HG03060 (cell line): Measurements from ENCODE around the gene ABCA3.
A peak's percentile ranks its signal among the peaks of the same experiment; 100 is the strongest.
"Not testable (repeated sequence)": the region's sequence is repeated elsewhere in the genome, so short reads cannot be mapped to it uniquely, and the experiment has no call there.

Experiments
- ATAC-seq: cut with Tn5 transposase; IDR thresholded peaks from one replicate; pipeline ENCODE4 v1.9.1; 2021; ENCODE audit warnings: low read depth, moderate number of reproducible peaks; ENCODE audit not compliant: unreplicated experiment

The ABCA3 gene

DNA sequence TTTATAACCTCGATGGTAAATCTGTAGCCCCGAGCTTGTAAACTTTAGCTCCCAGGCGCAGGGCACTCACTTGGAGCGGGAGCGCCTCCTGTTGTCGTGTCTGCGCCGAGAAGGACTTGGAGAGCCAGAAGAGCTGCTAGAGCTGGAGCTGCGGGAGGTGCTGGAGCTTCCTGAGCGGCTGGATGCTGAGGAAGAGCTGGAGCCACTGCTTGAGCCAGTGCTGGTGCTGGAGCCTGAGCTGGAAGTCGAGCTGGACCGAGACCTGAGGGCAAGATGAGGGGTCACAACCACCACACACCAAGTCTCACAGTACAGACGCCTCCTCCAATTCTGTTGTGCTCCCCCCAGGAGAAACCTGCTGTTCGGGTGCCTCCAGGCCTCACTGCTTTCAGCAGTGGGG, 77.5 kb downstream of the ABCA3 start:
- ATAC-seq: not testable (repeated sequence)

DNA sequence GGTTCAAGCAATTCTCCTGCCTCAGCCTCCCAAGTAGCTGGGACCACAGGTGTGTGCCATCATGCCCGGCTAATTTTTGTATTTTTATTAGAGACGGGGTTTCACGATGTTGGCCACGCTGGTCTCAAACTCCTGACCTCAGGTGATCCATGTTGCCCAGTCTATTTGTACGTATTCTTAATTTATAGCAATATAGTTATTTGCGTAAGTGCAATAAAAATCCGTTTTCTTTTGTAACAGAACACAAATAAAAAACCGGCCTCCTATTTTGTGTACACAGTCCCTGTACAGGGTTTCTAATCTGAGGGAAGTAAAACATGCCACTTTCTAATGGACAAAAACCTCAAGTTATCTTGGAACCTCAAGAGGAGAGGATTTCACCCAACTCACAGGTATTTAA, 80.3 kb downstream of the ABCA3 start:
- no peak for ATAC-seq

DNA sequence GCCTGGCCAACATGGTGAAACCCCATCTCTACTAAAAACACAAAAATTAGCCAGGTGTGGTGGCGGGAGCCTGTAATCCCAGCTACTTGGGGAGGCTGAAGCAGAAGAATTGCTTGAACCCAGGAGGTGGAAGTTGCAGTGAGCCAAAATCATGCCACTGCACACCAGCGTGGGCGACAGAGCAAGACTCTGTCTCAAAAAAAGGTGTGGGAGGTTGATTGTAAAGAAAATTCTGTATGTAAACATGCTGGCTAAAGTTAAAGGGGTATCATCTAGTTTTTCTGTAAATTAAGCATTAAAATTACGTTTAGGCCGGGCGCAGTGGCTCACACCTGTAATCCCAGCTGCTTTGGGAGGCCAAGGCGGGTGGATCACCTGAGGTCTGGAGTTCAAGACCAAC, 82.0 kb downstream of the ABCA3 start:
- ATAC-seq: not testable (repeated sequence)

DNA sequence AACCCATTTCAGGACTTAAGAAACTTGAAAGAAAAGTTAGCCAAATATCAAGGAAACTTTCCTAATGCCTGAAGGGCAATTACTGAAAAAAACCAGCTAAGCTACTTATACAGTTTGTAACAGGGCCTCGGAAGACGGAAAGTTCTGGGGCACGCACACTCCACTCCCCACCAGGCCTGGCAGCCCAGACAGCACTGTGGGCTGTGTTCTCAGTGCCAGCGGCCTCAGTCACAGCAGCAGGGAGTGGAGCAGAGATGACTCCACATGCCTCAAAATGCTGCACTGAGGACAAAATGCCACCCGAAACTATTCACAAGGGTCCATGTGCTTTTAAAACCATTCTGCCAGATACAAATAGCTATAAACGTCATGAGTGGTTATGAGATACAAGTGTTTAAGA, 82.8 kb downstream of the ABCA3 start:
- ATAC-seq: no peak

DNA sequence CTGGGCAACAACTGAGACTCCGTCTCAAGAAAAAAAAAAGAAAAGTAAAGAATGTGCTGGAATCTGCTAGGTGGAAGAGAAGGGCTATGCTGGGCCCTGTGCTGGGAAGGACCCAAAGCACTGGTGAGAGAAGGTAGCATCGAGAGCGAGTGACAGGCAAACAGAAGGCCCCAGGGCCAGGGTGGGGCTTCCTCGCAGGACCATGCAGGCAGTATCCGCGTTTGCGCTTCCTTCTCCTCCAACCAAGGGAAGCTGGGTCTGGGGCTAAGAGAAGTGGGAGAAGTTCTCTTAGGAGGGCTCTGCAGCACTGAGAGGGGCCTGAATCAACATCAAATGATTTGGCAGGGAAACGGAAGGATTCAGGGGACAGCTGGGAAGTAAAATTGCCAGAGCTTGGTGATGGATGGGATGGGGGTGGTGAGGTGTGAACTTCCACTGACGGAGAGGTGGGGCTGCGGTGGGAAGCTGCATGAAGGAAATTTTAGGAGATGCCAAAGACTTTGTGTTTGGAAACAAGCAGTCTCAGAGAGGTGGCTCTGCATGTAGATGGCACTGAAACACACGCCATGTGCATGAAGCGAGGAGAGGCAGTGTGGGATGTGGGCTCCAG, 83.9 kb downstream of the ABCA3 start:
- ATAC-seq: no peak

DNA sequence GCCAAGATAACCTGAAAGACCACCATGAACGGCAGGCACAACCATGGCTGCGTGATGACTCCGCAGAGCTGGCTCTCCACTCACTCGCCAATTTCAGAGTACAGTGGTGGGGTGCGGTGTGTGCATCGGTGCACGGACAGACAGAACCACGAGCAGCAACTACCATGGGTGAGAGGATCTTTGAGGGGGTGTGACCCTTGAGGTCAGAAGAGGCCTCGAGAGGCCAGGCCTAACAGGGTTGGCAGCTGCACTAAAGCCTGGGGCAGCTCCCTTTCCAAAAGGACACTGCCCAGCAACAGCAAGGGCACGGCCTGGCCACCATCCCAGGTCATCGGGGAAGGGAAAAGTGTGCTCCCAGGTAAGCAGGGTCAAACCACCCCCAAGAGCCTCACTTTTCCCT, 87.2 kb downstream of the ABCA3 start:
- ATAC-seq: no peak

DNA sequence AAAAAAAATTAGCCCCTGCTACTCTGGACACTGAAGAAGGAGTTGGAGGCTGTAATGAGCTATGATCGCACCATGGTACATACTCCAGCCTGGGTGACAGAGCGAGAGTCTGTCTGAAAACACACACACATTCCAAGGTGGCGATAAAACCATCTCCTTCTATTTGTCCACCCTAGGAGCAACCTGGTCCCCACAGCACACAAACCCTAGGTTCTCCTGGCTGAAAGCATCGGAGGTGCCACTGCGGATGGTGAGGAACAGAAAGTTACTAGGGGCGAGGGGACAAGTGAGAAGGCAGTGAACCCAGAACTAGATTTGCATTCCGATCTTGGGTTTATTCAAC, 87.8 kb downstream of the ABCA3 start:
- no peak for ATAC-seq

DNA sequence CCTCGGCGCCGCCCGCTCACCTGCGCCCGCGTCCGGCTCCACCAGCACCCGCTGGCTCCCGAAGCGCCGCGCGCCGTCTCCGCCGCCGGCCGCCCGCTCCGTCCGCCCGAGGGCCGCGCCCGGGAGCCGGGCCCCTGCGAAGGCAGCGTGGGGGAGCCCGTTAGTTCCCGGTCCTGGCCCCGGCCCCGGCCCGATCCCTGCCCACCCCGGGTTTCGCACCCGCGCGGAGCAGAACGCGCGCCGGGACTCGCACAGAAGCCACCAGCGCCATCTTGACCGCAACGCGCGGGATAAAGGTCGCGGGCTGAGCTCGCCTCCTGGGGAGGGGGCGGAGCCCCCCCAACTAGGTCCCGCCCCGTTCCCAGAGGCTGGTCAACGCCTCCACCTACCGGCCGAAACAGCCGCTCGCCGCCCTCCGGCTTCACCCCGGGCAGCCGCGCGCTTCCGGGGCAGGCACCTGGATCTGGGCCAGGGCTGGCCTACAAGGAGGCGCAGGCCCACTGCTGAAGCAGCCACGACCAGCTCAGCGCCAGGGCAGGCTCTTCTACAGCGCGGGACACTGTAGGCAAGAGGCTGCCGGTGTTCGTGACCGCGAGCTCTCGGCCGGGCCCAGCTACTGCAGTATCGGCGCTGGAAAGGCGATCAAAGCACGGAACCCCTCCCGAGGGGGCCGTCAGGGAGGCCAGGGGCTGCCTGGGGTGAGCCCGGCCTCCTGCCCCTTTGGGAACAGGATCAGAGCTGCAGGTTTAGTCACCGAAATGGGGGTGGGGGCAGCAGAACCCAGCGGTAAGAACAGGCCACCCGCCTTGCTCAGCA, 89.0 kb downstream of the ABCA3 start, which contains the start of gene ECI1:
TSS of gene ECI1 (minus strand) at position 292 of the 816 bp plus-strand sequence. CDS start at position 271, 21 bp downstream.
- peak; percentile 56 for ATAC-seq

DNA sequence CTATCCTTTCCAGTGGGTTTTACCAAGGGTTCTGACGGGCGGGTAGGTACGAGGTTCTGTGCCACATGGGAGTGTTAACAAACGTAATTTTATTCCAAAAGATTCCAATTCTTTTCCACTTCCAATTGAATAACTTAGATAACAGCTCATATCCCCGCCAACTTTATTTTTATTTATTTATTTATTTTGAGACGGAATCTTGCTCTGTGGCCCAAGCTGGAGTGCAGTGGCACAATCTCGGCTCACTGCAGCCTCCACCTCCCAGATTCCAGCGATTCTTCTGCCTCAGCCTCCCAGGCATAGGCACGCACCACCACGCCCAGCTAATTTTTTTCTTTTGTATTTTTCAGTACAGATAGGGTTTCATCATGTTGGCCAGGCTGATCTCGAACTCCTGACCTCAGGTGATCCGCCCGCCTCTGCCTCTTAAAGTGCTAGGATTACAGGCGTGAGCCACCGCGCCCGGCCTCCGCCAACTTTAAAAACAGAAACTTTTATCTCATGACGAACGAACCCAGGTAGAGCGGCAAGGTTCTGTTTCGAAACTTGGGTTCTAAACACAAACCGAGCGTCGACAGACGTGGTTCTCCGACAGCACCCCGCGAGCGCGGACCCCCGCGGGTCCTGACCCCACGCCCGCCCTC, 89.8 kb downstream of the ABCA3 start:
- no peak for ATAC-seq

DNA sequence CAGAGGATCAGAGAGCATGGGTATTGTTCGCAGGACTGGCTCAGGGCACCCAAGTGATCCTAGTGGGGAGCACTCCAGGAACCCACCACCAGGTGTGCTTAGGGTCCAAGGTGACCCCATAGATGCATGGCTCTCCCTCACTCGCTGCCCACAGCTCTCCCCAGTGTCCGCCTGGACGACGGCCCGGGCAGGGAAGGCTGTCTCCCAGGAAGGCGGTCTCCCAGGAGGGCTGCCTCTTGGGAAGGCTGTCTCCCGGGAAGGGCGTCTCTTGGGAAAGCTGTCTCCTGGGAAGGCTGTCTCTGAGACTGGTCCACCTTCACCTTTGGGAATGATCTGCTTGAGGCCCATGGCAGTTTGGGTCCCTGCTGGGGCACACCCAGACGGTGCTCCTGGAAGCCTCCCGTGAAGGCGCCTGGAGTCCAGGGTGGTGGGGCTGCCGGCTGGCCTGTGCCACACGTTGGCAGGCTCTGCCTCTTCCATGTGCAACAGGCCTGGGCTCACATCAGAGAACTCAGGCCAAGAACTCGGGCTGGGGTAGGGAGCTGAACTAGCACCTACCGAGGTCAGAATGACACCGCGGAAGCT, 94.1 kb downstream of the ABCA3 start:
- no peak for ATAC-seq

DNA sequence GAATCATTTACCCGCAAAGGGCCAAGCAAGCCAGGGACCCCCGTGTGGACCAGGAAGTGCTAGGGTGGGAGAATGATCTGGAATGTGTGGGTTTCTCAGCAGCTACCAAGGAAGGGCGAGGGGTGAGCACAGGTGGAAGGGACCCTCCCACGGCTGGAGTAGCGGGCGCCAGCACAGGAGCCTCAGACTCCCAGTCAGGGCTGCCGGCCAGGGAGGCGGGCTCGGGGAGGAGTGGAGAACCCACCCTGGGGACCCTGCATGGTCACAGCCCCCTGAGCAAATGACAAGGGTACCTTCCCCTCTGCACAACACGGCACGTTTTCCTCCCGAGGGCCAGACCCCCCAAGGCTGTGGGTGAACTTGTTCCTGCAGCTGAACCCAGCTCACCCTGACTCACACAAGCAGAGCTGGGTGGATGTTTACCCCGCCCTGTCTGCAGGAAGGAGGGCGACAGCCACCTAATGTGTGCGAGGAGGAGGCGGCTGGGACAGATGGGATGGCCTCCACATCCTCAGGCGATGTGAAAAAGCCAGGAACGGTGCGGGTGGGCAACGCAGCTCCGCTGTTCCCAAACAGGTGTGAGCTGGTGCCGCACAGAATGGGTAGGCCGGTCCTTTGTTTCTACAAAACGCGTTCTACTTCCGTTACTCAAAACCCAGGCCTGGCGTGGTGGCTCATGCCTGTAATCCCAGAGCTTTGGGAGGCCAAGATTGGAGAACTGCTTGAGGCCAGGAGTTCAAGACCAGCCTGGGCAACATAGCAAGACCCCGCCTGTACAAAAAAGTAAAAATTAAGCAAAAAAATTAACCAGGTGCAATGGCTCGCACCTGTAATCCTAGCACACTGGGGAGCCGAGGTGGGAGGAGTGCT, 95.4 kb downstream of the ABCA3 start:
- ATAC-seq: no peak

DNA sequence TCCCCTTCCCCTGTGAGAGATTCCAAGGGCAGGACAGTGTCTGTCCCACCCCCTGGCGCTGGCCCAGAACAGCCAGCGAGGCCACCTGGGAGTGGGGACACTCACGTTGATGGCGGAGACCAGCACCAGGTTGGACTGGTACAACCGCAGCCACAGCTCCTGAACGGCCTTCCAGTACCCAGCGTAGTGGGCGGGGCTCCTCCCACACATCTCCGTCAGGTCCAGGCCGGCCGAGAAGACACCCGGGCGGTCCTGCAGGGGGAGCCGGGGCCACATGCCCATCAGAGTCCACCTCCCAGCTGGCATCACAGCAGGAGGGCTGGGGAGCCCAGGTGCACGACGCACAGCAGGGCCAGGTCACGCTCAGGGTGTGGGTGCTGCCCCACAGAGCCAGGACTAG, 96.2 kb downstream of the ABCA3 start:
- no peak for ATAC-seq

DNA sequence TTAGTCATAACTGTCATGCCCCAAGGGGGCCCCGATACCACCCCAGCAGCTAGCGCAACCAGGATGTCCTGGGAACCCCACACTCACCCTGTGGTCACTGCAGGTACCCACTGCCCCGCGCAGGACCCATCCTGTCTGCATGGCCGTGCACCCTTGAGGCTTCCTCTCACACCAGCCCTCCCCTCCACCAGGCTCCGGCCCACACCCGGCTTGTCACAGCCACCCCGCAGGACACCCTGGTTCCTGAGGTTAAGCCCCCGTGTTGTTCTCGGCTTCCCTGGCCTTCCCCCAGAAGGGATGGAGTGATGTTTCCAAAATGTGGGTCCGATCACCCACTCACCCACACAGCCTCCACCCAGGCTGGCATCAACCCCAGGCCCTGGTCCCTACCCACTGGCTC, 96.7 kb downstream of the ABCA3 start:
- no peak for ATAC-seq

DNA sequence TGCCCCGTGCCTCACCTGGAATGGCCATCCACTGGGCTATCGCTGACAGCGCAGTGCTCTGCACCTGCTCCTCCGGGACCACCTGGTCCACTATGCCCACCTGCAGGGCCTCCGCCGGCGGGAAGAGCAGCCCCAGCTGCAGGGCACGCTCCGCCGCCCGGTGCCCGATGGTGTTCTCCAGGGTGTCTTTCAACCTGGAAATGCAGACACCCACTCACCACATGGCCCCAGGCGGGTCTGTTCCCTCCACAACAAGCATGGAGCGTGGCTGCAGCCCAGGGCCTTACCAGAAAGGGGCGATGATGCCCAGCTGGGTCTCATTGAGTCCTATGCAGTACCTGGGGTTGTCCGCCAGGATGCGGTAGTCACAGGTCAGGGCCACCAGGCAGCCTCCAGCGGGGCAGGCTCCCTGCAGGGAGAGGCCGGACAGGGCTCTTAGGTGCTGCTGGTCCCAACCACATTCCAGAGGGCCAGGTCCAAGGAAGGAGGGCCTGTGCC, 97.4 kb downstream of the ABCA3 start:
- ATAC-seq: no peak

DNA sequence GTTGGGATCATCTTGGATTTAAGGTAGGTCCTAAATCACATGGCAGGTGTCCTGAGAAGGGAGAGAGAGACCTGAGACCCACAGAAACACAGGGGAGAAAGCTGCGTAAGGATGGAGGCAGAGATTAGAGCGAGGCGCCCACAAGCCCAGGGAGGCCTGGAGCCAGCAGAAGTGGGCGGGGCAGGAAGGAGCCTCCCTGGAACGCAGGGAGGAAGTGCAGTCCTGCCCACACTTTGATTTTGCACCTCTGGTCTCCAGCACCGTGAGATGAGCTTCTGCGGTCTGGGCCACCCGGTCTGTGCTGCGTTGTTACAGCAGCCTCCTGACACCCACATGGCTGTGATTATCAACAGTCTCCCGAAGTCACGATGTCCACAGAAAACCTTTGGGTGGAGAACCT, 97.9 kb downstream of the ABCA3 start:
- no peak for ATAC-seq

DNA sequence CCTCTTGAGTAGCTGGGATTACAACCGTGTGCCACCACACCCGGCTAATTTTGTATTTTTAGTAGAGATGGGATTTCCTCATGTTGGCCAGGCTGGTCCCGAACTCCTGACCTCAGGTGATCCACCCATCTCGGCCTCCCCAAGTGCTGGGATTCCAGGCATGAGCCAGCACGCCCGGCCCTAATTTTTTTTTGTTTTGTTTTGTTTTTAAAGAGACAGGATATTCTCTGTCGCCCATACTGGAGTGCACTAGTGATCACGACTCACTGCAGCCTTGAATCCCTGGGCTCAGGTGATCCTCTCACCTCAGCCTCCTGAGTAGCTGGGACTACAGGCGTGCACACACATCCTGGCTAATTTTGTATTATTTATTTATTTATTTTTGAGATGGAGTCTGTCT, 100.2 kb downstream of the ABCA3 start:
- ATAC-seq: not testable (repeated sequence)

DNA sequence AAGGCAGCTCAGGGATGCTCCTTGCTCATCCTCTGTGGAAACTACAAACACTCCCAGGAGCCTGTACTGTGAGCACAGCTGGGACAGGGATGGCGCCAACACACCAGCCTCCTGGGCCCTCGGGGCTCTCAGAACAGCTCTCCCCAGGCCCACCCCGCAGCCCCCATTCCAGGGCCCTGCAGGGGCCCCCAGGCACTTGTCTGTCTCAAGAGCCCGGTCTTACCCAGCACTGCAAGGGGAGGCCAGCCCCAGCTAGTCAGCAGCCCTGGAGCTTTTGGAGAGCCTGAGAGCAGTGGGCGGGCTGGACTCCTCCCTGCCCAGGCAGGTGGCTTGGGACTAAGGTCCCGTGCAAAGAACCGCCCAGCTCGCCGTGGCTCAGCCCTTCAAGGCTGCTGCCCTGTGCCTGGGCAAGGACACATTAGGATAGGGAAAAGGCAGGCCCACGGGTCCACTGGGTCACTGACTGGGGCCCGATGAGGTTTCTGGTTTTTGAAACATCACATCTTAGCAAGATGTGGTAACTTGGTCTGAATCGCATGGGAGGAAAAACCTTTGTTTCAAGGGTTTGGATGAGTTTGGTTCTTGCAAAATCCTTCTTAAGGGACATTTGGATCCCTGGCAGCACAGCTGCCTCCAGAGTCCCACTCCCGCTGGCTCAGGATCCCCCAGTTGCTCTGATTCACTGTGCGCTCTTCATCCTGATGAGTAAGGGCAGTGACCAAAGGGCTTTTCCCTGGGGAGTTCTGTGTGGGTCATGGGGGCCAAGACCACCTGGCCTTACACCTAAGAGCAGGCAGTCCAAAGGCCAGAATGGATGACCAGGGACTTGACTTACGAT, 101.5 kb downstream of the ABCA3 start:
- no peak for ATAC-seq

DNA sequence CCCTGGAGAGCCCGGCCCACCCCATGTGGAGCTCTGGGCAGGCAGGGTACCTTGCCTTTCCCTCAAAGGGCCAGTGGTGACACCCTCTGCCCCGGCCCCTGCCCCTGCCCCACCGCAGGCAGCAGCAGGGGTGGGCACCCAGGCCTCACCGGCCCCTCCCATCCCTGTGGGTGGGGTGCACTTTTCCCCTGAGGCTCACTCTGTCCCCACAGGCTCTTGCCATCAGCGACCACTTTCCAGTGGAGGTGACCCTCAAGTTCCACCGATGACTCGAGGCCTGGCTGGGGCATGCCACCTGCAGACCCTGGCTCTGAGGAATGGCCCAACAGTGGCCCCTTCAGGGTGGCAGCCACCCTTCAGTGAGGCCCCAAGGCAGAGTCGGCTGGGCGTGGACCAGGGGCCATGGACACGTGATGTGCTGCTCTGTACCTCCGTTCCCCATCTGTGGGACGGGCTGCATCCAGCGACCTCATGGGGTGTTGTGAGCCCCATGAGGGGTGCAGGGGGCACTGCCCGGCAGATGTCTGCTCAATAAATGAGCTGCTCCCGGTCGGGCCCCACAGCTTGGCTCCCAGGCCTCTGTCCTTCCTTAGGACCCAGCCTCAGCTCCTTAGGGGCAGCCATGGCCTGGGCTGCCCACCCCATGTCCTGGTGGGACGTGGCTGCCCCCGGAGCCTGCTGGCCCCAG, 102.2 kb downstream of the ABCA3 start:
- no peak for ATAC-seq
